Central memory CD4-positive, alpha-beta T cell (primary cell): ENCODE data around the gene FAF2.
"Not testable (repeated sequence)": the region's sequence is repeated elsewhere in the genome, so short reads cannot be mapped to it uniquely, and the experiment has no call there.

Experiments used
- DNase-seq: peaks from one replicate; pipeline ENCODE4 v3.0.0; 2022
- total RNA-seq, 3 experiments: gene quantifications; one replicate each; lab custom pipeline; 2026; lab: John Stamatoyannopoulos, UW

The FAF2 gene, protein sequence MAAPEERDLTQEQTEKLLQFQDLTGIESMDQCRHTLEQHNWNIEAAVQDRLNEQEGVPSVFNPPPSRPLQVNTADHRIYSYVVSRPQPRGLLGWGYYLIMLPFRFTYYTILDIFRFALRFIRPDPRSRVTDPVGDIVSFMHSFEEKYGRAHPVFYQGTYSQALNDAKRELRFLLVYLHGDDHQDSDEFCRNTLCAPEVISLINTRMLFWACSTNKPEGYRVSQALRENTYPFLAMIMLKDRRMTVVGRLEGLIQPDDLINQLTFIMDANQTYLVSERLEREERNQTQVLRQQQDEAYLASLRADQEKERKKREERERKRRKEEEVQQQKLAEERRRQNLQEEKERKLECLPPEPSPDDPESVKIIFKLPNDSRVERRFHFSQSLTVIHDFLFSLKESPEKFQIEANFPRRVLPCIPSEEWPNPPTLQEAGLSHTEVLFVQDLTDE
- 43.4 to 111 (median 62.1) reads per million in 3 experiments for total RNA-seq

- DNase-seq: peak; percentile 99
Measured at GRCh38 chr5:176447978-176448608, at the start of gene FAF2. TSS of gene FAF2 (plus strand) at chr5:176448385. CDS start at chr5:176448408, 23 bp downstream.

- DNase-seq: no peak
Measured at GRCh38 chr5:176400382-176401156, 47.6 kb upstream of the FAF2 start.

DNA sequence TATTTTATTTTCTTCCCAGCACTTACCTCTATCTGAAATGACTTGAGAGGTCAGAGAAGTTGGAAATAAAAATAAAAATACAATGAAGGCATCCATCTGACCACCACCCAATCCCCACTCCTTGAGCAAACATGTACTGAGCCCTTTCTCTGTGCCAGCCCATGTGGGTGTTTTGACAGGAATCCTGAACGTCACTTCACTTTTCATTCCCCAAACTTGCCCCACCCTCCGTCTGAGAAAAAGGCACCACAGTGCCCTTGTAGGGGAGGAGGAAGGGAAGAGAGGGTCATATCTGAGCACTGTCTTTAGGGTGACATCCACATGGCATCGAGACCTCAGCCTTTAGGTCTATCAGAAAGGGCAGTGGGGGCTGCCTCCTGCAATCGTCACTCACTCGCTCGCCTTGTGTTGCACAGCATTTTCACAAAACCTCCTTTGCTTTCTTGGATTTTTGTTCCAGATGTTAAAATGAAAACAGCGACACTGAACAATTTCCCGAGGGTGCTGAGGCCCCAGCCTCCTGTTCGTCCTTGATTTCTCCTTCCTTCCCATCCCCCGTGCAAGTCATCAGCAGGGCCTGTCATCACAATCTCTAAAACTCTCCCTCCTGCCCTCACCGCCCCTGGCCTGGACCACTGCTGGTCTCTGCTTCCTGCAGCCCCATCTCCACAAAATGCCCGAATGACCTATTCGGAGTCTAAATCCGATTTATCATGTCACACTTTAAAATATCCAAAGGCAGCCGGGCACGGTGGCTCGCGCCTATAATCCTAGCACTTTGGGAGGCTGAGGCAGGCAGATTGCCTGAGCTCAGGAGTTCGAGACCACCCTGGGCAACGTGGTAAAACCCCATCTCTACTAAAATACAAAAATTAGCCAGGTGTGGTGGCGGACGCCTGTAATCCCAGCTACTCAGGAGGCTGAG lies 46.6 kb upstream of the FAF2 start:
- no peak for DNase-seq

- DNase-seq: no peak
Measured at GRCh38 chr5:176405656-176406435, 42.3 kb upstream of the FAF2 start.

- no peak for DNase-seq
Measured at GRCh38 chr5:176406436-176407052, 41.6 kb upstream of the FAF2 start.

GRCh38 chr5:176407456-176408251 lies 40.5 kb upstream of the FAF2 start:
- no peak for DNase-seq

DNA sequence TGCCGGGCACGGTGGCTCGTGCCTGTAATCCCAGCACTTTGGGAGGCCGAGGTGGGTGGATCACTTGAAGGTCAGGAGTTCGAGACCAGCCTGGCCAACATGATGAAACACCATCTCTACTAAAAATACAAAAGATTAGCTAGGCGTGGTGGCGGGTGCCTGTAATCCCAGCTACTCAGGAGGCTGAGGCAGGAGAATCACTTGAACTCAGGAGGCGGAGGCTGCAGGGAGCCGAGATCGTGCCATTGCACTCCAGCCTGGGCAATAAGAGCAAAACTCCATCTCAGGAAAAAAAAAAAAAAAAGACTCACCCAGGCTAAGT lies 40.0 kb upstream of the FAF2 start:
- DNase-seq: not testable (repeated sequence)

- DNase-seq: no peak
Measured at GRCh38 chr5:176408590-176408989, 39.6 kb upstream of the FAF2 start.

- no peak for DNase-seq
Measured at GRCh38 chr5:176409765-176410164, 38.4 kb upstream of the FAF2 start.

- DNase-seq: no peak
Measured at GRCh38 chr5:176410486-176411180, 37.6 kb upstream of the FAF2 start.

- no peak for DNase-seq
Measured at GRCh38 chr5:176412517-176413254, 35.5 kb upstream of the FAF2 start.

GRCh38 chr5:176413255-176413565 lies 35.0 kb upstream of the FAF2 start:
- no peak for DNase-seq

DNA sequence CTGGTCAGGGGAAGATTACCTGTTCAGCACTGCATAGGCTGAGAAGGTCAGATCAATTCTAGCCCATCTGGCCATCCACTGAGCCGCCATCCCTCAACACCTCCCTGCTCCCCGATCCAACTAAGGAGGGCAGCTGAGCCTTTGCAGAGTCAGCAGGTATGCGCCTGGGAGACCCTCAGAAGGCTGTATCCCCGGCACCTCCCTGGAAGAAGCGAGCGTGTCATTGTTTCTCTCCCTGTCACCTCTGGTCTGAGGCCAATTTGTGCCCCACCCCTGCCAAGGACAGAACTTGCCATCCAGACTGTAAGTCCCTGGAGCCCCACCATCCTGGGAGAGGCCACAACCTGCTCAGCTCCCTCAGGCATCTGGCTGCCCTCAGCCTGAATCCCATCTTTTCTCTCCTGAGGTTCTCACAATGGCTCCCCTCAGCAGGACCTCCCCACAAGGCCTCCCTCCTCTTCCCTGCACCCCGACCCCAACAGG lies 34.4 kb upstream of the FAF2 start:
- DNase-seq: no peak

DNA sequence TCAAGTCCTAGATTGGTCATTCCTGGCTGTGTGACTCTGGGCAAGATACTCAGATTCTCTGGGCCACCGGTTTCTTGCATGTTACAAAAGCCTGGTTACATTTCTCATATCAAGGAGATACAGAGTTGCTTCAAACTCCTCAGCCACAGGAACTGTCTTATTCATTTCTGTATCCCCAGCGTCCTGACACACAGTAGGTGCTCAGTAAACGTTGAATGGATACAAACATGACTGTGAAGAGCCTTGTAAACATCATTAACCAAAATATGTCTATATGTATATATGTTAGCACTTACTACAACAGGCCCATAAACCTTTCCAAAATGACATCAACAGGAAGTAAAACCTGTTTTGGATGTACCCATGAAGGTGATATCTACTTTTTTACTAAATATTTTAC lies 33.5 kb upstream of the FAF2 start:
- DNase-seq: no peak

GRCh38 chr5:176415240-176415951 lies 32.8 kb upstream of the FAF2 start:
- no peak for DNase-seq

DNA sequence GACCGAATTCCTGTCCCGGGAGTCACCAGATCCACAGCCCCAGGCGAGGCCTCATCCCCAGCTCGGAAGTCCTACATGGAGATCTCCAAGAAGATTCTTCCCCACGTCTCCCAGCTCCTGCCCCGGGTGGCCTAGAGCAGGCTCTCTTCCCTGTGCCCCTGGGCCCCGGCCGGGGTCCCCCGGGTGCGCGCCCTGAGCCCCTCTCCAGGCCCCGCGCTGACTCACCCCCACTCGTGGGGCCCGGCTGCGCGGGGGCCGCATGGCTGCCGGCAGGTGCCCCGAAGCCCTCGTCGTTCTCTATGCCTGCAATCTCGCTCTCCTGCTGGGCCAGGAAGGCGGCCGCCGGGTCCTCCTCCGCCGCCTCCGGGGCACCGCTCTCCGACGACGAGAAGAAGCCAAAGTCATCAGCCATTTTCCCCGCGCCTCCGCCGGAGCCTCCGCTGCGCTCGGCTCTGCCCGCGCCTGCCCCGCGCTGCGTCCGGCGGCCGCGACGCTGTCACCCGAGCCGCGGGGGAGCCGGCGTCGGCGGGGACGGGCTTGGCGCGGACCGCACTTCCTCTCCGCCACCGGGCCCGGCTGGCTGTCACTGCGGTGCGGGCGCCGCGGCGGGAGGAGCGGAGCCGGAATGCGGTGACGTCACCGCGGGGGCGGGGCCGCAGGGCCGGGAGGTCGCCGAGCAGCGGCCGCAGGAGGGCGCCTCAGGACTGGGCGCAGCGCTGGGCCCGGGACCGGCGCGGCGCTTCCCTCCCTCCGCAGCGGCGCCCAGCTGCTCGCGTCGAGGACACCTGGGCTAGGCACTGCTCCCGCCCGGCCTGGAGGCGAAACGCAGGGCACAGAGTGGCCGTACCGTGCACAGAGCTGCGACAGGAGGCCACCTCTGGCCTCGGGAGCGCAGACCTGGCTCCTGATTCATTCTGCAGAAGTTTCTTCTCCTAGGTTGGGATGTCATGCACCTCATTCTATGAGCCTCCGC lies 31.9 kb upstream of the FAF2 start, which contains the start of gene CLTB:
CLTB (minus strand) TSS at position 588 of the 973 bp plus-strand sequence; CDS start at position 412, 176 bp downstream.
- DNase-seq: peak; percentile 80

DNA sequence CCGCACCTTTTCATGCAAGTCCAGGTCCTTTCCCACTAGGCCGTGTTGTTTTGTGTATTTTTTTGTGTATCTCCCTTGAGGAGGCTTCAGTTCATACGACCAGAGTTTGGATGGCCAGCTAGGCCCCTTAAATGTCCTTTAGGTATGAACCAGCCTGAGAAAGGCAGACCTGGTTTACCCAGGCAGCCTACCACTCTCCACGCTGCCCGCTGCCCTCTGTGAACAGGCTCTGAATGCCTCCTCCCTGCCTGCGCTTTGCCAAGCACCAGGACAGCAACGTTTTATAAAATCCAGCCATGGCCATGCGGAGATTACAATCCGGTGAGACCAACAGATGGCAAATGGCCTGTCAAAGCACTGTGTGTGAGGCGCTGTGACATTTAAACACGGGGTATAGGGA lies 31.2 kb upstream of the FAF2 start:
- no peak for DNase-seq
